ENCODE measurements around the gene TPM3. TPM values are rescaled to one million over a fixed set of nuclear protein-coding genes. Genes with fewer than 3 reads are reported as not detected.

The TPM3 gene
- total and polyA plus RNA-seq, 7 donors: 68.1 to 456 (median 175) TPM

- H3K27me3 ChIP-seq: no peaks in the 10 kb centered on the region
- no peak for DNase-seq
- H3K27ac ChIP-seq: no peak overlapping the region
- TF ChIP-seq EP300 (IDR thresholded peaks at IDR 0.05) (no peak), POLR2A (IDR thresholded peaks at IDR 0.05) (no peak), POLR2AphosphoS5 (IDR thresholded peaks at IDR 0.05) (no peak), CTCF (IDR thresholded peaks at IDR 0.05) (no peak)
- WGBS, 2 donors: 76 to 83% methylated on average over 5 of the region's 5 CpGs
- no peaks in the 10 kb centered on the region for H3K36me3 ChIP-seq
- no peak overlapping the region for H3K4me3 ChIP-seq
- H3K9me3 ChIP-seq: no peaks in the 10 kb centered on the region
- intact Hi-C loops (cut with DNase I): no loop called here
- H3K4me1 ChIP-seq: no peaks in the 10 kb centered on the region
Observed at GRCh38 chr1:154117642-154118041, 74.3 kb downstream of the TPM3 start.

GRCh38 chr1:154115180-154115579 lies 76.7 kb downstream of the TPM3 start:
- WGBS, 2 donors: 0 to 17% methylated on average over 1 of the region's 1 CpG
- TF ChIP-seq CTCF (IDR thresholded peaks at IDR 0.05) (no peak), POLR2AphosphoS5 (IDR thresholded peaks at IDR 0.05) (no peak), EP300 (IDR thresholded peaks at IDR 0.05) (no peak), POLR2A (IDR thresholded peaks at IDR 0.05) (no peak)
- no peaks in the 10 kb centered on the region for H3K4me1 ChIP-seq

More at GRCh38 chr1:154115180-154115579, 76.7 kb downstream of the TPM3 start:
- Histone ChIP-seq H3K4me3 (no peak overlapping the region), H3K27me3 (no peaks in the 10 kb centered on the region), H3K9me3 (no peaks in the 10 kb centered on the region), H3K27ac (no peak overlapping the region), H3K36me3 (no peaks in the 10 kb centered on the region)
- intact Hi-C loops (cut with DNase I): no loop called here
- no peak for DNase-seq

Small RNA genes lying within 50 kb of the gene (small RNA-seq; reads per million reads assigned to genes)
- gene MIR190B: 0 to 0.24 (median 0) reads per million in 3 donors

Other genes starting within 250 kb of the TPM3 start
- 10 to 100 TPM; 17.9 to 34.9 (median 23.1) TPM for gene DENND4B, start 245.4 kb downstream of the TPM3 start, total RNA-seq
- 10 to 100 TPM in 1 of 3 donors, 1 to 10 TPM in 2; 4.9 to 41.6 (median 9.0) TPM for gene DENND4B, start 245.4 kb downstream of the TPM3 start, polyA plus RNA-seq
- gene CRTC2, start 233.5 kb downstream of the TPM3 start, total RNA-seq: 10 to 100 TPM; 13.7 to 23.3 (median 15.0) TPM
- gene CRTC2, start 233.5 kb downstream of the TPM3 start, polyA plus RNA-seq: 10 to 100 TPM; 17.8 to 32.9 (median 18.6) TPM
- 10 to 100 TPM; 50.7 to 80.3 (median 76.1) TPM for gene SLC39A1, start 228.6 kb downstream of the TPM3 start, total RNA-seq
- 10 to 100 TPM; 25.7 to 97.5 (median 28.8) TPM for gene SLC39A1, start 228.6 kb downstream of the TPM3 start, polyA plus RNA-seq
- gene CREB3L4, start 224.2 kb downstream of the TPM3 start, total RNA-seq: 10 to 100 TPM in 2 of 4 donors, 1 to 10 TPM in 2; 7.9 to 13.8 (median 10.2) TPM
- gene CREB3L4, start 224.2 kb downstream of the TPM3 start, polyA plus RNA-seq: 10 to 100 TPM in 2 of 3 donors, 1 to 10 TPM in 1; 7.9 to 18.0 (median 16.8) TPM
- 100 to 1,000 TPM; 171 to 293 (median 219) TPM for gene JTB, start 214.4 kb downstream of the TPM3 start, total RNA-seq
- gene JTB, start 214.4 kb downstream of the TPM3 start, polyA plus RNA-seq: 100 to 1,000 TPM; 220 to 324 (median 286) TPM
- 10 to 100 TPM; 34.1 to 72.8 (median 40.7) TPM for gene RAB13, start 205.8 kb downstream of the TPM3 start, total RNA-seq
- gene RAB13, start 205.8 kb downstream of the TPM3 start, polyA plus RNA-seq: 100 to 1,000 TPM; 117 to 275 (median 261) TPM
- gene RPS27, start 201.3 kb downstream of the TPM3 start, total RNA-seq: 1,000 to 10,000 TPM; 1,466 to 4,347 (median 3,611) TPM
- over 10,000 TPM; 12,408 to 20,490 (median 12,874) TPM for gene RPS27, start 201.3 kb downstream of the TPM3 start, polyA plus RNA-seq
- under 1 TPM in 2 of 4 donors, not detected in 2; under 0.01 TPM for gene NUP210L, start 37.0 kb downstream of the TPM3 start, total RNA-seq
- gene NUP210L, start 37.0 kb downstream of the TPM3 start, polyA plus RNA-seq: under 1 TPM in 1 of 3 donors, not detected in 2; 0.01 TPM
- not detected for gene CFAP141, start 14.2 kb upstream of the TPM3 start, total RNA-seq
- gene CFAP141, start 14.2 kb upstream of the TPM3 start, polyA plus RNA-seq: not detected
- 10 to 100 TPM; 36.4 to 58.2 (median 53.5) TPM for gene UBAP2L, start 28.9 kb upstream of the TPM3 start, total RNA-seq
- 10 to 100 TPM; 23.4 to 80.8 (median 27.6) TPM for gene UBAP2L, start 28.9 kb upstream of the TPM3 start, polyA plus RNA-seq
- 100 to 1,000 TPM; 105 to 171 (median 120) TPM for gene HAX1, start 80.5 kb upstream of the TPM3 start, total RNA-seq
- gene HAX1, start 80.5 kb upstream of the TPM3 start, polyA plus RNA-seq: 10 to 100 TPM; 76.3 to 95.6 (median 80.2) TPM
- not detected for gene AQP10, start 129.0 kb upstream of the TPM3 start, total RNA-seq
- not detected for gene AQP10, start 129.0 kb upstream of the TPM3 start, polyA plus RNA-seq
- 10 to 100 TPM; 53.1 to 64.3 (median 56.6) TPM for gene ATP8B2, start 133.4 kb upstream of the TPM3 start, total RNA-seq
- 10 to 100 TPM in 1 of 3 donors, 1 to 10 TPM in 1, under 1 TPM in 1; 0.92 to 17.7 (median 7.2) TPM for gene ATP8B2, start 133.4 kb upstream of the TPM3 start, polyA plus RNA-seq
- gene IL6R, start 213.2 kb upstream of the TPM3 start, total RNA-seq: 10 to 100 TPM; 22.9 to 40.2 (median 36.6) TPM
- gene IL6R, start 213.2 kb upstream of the TPM3 start, polyA plus RNA-seq: 10 to 100 TPM in 1 of 3 donors, 1 to 10 TPM in 2; 3.0 to 18.4 (median 7.6) TPM

Data from sigmoid colon (tissue), 7 donors.